PC-3 (cell line): Measurements from ENCODE around the gene FCN2.

Experiments
- EZH2phosphoT487 ChIP-seq: fragments of 300-600 bp; sonication (generic); IDR thresholded peaks from 2 replicates; pipeline ENCODE4 v1.6.1; 2018; ENCODE audit warnings: mild to moderate bottlenecking, antibody characterized with exemption, low read length, borderline replicate concordance
- TF ChIP-seq, protein P1 (sequence below): fragments of 300-600 bp; sonication (generic); conservative IDR thresholded peaks from 2 replicates; pipeline ENCODE4 v1.5.1; 2017; ENCODE audit warnings: antibody characterized with exemption, low read depth, mild to moderate bottlenecking, low read length

DNA sequence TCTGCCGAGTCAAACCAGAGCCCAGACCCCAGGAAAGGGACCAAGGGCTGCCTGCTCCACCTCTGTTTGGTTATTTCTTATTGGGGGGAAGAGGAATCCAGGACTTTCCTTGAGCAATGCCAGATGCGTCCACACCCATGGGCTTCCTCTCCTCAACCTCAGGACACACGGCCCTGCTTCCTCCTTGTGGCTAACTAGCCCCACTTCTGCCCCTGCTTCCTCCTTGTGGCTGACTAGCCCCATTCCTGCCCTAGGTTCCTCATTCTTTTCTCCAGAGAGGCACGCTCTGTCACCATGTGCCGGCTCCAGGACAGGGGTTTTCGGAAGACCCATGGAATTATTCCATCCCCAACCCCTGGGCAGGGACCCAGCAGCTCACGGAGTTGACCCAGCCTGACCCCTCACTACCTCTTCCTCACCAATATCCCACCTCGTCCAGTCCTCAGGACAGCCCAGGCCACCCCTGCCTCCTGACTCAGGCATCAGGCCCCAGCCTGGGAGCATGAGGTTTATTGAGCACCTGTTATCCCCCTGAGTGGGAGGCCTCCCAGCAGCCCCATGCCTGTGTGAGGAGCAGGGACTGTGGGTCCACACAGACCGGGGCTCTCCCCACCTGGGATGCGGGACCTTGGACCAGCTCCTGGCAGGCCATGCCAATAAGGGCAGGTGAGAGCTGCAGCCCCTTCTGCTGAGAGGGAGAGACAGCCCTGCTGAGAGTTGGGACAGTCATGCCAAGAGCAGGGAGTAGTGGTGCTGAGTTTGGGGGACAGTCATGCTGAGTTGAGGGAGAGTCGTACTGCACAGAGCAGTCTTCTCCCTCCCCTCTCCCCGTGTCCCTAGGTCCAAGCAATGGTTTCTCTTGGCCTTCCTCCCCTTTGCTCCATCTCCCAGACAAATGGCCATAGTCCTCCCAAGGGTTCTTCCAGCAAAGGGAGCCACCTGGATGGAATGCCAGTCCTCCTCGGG, 48.9 kb downstream of the FCN2 start:
- TF ChIP-seq, protein P1, sequence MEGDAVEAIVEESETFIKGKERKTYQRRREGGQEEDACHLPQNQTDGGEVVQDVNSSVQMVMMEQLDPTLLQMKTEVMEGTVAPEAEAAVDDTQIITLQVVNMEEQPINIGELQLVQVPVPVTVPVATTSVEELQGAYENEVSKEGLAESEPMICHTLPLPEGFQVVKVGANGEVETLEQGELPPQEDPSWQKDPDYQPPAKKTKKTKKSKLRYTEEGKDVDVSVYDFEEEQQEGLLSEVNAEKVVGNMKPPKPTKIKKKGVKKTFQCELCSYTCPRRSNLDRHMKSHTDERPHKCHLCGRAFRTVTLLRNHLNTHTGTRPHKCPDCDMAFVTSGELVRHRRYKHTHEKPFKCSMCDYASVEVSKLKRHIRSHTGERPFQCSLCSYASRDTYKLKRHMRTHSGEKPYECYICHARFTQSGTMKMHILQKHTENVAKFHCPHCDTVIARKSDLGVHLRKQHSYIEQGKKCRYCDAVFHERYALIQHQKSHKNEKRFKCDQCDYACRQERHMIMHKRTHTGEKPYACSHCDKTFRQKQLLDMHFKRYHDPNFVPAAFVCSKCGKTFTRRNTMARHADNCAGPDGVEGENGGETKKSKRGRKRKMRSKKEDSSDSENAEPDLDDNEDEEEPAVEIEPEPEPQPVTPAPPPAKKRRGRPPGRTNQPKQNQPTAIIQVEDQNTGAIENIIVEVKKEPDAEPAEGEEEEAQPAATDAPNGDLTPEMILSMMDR = no peak
- TF ChIP-seq EZH2phosphoT487 = no peak
